ENCODE data around the gene KRT24.

GRCh38 chr17:40678902-40679522, 24.5 kb downstream of the KRT24 start:
- no peak for TF ChIP-seq EZH2 (IDR thresholded peaks at IDR 0.05; ENCODE audit: low read depth)
- TF ChIP-seq CTCF (conservative IDR thresholded peaks at IDR 0.05): no peak
